HG02840 (cell line): ENCODE results near the gene COL28A1.
"Not testable (repeated sequence)": the region's sequence is repeated elsewhere in the genome, so short reads cannot be mapped to it uniquely, and the experiment has no call there.

Experiments used
- ATAC-seq: cut with Tn5 transposase; IDR thresholded peaks from one replicate; pipeline ENCODE4 v1.9.1; 2021; ENCODE audit warnings: mild to moderate bottlenecking, moderate library complexity, moderate number of reproducible peaks; ENCODE audit not compliant: unreplicated experiment, low FRiP score

COL28A1 gene

DNA sequence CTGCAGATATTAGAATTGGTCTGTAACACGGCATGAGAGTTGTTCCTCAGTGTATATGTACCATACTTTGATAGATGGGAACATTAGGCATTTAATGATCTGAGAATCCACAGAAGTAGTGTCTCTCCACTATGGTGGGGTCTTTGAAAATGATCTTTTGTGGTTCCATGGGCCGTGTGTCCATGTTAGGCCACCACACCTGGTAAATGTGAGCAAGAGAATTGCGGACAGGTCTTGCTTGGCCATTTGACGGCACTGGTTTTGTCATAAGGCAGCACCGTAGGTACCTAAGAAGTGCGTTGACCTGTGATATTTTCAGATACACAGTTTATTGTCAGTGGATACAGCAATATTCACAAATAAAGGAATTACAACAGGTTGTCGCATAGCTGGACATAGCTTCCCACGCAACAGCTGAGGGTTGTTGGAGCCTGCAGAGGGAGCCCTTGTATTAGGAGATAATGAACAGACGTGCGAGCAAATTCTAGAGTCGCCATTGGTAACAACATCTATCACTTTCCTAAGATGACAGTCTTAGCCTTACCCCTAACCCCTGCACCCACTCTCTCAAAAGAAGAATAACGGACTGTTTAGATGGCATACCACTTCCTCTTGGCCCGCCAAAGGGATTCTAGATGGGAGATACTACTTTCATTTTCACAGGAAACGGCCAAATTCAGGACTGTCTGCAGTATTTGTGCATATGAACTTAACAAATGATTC lies 111.4 kb downstream of the COL28A1 start:
- ATAC-seq = peak; percentile 68

DNA sequence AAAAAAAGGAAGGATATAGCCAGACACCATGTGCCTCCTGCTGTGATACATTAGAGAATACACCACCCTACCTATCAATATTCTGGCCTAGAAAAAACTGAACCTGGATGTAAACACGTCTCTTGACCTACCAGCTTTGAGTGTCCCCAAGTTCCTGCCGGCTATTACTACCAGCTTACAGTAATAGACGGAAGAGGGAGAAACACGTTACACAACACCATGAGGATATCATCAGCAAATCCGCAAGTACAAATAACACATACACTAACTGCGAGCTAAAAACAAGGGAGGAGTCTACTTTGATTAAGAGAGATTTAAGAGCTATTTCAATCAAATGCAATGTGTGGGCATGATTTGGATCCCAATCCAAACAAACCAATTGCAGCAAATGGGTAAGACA lies 113.0 kb downstream of the COL28A1 start:
- ATAC-seq = no peak

DNA sequence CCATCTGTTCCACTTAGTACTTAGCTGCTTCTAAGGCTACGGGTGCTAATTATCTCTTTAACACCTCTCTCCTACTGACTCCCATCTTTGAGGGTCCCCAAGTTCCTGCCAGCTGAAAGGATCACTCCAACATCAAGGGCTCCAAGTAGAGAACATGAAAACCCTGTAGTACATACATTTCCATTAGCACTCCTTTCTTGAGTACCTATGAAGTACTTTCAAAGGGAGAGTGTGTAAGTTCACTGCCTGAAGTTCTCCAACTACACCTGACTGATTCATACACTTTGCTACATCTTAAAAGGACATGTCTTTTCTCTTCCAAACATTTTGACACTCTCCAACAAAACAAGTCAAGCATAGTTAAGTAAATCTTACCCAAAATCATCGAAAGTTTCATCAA lies 113.8 kb downstream of the COL28A1 start:
- ATAC-seq = no peak

DNA sequence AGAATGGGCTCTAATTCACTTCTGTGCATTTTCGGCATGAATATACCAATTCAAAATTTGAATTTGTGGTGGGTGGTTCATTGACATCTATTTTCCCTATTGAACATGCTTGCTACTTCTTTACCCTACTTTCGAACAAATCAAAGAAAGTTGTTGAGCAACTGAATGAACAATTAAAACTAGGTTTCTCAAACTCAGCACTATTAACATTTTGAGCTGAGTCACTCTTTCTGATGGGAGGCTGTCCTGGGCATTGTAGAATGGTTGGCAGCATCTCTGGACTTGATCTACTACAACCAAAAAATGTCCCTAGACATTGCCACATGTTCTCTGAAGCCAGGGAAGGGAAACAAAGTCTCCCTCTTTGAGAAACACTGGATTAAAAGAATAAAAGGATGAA lies 116.7 kb downstream of the COL28A1 start:
- ATAC-seq = no peak

DNA sequence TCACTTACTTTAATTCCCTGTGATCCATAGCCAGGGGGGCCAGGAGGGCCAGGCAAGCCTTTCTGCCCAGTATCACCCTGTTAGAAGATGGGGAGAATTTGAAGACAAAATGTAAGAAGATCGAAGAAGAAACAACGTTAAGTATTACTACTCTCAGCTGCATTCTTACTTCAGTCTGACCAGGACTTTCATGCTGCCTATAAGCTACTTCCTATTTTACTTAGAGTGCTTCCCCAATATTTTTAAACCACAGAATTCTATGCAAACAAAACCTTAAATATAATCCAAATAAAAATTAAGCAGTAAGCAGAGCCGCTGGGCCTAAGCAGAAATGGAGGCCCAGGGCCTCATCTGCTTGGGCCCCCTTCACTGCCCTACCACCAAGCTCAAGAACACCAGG lies 117.8 kb downstream of the COL28A1 start:
- ATAC-seq = no peak

DNA sequence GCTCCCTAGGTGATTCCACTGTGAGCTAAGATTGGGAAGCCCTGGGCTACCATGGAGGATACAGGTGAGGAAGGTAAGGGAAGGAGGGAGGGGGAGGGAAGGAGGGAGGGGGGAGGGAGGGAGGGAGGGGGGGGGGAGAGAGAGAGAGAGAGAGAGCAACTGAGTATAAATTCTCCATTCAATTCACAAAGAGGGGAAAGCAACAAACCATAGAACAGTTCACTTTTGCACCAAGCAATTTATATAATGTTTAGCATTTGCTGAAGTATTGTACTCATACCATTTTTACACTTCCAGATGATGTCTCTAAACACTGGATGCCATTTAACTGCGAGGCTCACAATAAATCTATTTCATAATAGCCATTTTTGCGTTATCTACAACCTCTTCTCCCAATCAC lies 118.3 kb downstream of the COL28A1 start:
- no peak for ATAC-seq

DNA sequence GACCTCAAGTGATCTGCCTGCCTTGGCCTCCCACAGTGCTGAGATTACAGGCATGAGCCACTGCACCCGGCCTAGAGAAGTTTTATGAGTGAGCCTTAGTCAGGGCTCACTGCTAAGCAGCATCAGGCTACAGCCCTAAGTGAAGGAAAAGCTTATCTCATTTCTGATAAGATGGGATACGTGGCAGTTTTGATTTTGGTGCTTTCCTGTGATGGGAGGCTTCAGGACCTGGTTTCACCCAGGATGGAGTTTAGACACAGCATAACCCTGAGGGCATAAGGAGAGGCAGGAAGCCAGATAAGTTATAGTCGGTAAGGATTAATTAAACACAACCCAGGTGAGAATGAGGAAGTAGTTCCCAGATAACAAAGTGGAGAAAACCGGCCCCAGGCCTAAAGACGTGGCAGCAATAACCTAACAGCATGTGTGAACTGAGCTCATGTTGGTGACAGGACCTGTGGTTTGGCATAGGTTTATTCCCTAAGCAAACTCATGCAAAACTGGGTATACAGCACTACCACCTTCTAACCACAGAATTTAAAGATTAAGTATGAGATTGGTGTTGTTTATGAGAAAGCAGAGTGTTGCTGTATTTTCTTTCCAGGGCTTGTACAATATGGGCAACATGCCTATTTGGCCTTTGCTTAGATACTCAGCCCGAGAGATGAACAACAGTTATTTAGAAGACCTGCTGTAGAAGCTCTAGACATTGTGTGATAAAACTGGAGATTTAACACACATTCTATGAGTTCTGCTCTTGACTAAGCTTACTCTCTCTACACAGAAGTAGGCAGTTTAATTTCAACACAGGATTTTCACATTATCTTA lies 119.4 kb downstream of the COL28A1 start:
- no peak for ATAC-seq

DNA sequence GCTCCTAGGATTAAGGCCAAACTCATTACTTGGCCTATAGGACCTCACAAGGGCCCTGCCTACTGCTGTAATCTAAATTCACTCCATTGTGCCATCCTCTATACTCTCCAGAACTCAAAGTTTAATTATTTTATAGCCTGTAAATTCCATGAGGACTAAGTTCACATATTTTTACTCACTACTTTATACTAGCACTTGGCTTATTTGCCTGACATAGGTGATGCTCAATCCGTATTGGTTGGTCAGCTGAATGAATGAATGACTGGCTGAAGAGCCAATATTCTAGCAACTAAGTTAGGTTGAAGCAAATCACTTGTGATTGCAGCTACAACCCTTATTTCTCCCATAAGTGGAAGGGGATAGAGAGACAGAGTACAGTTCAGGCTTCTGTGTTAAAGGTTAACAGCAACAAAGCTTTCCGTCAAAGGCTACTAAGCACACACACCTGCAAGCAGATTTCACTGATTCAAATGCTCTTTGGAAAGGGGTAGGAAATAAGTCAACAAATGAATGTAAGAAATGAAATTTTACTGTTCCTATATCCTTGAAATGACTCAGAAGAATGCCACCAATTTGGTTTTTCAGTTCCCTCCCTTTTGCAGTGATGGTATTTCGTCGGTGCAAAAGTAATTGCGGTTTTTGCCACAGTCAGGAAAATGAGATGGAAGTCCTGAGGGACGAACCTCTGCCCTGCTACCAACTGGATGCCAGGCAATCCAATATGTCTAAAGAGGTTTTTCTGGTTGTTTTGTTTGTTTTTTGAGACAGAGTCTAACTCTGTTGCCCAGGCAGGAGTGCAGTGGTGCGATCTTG lies 120.7 kb downstream of the COL28A1 start:
- no peak for ATAC-seq

DNA sequence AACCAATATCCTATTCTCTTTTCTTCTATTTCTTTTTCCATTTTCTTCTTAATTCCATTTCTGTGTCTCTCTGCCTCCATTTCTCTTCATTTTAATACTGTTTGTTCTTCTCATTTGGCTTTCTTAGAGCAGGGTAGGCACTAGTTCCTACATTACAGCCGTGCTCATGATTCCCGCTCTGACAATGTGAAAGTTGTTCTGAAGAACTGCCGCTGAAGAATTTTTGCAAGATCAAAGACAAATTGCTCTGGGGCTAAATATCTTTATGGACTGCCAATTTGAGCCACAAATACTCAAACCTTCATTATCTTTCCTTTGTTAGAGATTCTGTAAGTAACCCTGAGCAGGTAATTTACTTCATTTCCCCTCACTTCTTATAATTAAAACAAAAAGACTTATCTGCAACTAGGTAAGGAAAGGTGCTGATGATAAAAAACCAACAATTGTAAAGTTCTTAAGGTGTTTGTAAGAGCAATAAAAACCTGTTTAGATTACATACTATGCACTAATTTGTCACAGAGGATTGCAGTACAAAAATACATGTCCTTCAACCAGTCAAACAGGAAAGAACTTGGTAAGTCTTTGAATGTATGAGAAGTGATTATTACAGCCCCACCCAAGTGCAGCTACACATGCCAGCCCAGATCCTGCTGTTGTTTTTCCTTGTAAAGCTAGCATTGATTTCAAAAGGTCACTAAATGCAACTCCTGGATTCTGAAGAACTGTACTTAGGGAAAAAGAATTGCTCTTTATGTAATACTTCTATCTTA lies 127.5 kb downstream of the COL28A1 start:
- ATAC-seq = no peak

DNA sequence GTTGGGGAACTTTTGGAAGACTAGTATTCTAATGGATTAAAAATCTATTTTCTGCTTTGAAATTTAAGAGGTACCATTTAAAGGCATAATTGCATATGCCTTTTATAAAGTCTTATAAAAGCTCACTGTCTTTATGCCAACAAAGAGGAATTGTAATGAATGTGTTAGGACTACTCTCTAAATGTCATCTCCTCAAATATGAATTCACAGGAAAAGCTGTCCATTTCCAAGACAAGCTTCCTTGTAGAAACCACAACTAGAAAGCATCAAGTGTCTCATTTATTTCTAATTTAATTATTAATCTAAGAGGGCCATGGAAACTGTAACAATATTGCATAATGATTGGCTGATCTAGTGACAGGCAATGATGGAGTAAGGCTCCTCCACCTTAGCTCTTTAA lies 130.2 kb downstream of the COL28A1 start:
- no peak for ATAC-seq

DNA sequence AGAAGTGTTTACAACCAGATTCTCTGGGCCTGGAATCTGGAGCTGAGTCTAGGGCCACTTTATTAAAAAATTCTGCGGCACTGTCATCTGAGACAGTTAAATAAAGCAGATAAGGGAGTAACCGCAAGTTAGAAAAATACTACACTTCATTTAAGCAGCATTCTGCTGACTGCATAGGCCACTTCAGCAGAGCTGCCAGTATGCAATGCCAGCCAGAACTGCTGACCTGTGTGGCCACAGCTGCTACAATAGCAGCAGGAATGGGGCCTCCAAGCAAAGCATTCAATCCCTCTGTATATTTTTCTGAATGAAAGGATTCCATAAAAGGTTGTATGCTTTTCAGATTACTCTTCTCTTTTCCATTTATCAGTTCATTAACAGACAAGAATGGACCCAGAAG lies 136.0 kb downstream of the COL28A1 start:
- no peak for ATAC-seq

DNA sequence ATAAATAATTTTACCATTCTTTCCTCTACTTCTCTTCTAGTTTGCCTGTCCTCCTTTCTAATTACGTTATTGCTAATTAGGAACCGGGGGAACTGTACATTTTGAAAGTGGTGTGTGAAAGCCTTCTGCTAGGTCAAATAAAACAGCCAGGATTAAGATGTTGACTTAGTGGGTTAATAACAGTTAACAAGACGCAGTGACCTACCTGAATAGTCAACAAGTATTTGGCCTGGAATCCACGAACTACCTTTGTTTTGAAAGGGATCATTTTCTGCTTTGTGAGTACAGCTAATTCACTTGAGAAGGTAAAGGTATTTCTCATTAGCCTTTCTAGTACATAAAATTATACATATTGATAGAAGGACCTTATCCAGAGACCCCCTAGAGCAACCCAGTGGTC lies 139.9 kb downstream of the COL28A1 start:
- no peak for ATAC-seq

DNA sequence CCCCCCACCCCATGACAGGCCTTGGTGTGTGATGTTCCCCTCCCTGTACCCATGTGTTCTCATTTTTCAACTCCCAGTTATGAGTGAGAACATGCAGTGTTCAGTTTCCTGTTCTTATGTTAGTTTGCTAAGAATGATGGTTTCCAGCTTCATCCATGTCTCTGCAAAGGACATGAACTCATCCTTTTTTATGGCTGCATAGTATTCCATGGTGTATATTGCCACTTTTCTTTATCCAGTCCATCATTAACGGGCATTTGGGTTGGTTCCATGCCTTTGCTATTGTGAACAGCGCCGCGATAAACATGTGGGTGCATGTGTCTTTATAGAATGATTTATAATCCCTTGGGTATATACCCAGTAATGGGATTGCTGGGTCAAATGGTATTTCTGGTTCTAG lies 147.5 kb downstream of the COL28A1 start:
- ATAC-seq = not testable (repeated sequence)

DNA sequence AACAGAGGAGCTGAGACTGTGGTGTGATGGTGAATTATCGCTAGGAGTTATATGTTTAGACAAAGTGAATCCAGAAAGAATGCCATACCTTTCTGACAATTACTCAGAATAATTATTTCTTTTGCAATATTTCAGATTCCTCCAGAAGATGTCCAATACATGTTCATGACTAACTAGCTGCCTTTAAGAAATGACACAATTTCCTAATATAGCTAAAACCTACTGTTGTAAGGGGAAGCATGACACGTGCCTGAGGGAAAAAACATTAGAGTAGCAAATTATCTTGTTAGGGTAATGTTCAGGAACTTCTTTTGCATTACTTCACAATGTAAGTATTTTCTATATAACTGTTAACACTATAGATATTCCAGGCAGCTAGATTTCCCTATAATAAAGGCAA lies 150.3 kb downstream of the COL28A1 start:
- no peak for ATAC-seq

DNA sequence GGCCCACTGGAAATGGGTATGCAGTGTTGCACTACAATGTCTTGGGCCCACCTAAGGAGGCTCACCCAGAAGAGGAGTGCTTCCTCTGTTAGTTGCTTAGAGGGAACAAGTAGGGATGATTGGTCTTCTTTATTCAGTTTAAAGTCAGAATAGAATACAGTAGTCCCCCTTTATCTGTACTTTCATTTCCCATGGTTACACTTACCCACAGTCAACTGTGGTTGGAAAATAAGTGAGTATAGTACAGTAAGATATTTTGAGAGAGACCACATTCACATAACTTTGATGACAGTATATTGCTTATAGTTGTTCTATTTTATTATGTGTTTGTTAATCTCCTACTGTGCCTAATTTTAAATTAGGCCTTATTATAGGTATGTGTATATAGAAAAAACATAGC lies 151.4 kb downstream of the COL28A1 start:
- ATAC-seq = no peak

DNA sequence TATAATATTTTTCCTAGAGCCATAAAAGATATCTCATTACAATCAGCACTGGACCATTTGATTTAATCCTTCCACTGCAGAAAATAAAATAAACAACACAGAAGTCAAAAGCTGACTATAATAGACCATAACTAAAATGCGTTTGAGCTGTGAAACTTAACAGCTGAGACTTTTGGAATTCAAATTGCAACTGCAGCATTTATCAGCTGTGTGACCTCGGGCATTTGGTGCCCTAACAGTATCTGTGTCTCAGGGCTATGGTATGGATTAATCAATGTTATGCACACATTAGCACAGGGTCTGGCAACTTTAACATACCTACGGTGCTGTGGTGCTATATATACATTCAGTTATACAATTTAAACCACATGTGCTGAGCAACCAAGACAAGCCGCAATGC lies 160.1 kb downstream of the COL28A1 start:
- ATAC-seq = no peak

DNA sequence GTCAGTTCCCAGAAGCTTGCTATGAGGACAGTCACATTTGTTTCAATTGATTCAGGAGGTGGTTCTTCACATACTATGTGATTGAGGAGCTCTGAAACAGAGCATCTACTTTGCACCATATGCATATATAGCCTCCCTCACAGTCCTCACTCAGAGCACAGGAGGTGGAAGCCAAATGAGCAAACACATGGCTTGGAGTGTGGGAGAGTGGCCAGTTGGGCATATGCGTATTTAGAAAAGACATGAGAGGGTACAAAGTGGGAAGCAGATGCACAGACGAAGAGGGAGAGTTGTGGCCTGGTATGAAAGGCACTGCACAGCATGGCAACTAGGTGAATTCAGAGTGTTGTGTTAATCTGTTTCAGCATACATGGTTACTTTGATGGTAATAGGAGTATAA lies 165.6 kb downstream of the COL28A1 start:
- ATAC-seq = no peak

DNA sequence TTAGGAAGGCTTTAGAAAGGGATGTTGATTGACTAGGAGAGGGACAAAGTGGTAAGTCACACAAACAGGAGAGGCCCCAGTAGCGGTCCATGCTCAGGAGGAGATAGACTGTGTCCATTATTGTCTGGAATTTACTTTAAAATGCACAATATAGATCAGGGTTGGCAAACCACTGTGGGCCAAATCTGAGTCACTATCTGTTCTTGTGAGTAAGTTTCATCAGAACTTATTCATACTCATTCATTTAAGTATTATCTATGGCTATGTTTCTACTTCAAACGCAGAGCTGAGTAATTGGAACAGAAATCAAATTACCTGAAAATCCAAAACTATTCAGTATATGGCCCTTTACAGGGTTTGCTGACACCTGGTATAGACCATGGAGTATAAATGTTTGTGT lies 166.5 kb downstream of the COL28A1 start:
- no peak for ATAC-seq

DNA sequence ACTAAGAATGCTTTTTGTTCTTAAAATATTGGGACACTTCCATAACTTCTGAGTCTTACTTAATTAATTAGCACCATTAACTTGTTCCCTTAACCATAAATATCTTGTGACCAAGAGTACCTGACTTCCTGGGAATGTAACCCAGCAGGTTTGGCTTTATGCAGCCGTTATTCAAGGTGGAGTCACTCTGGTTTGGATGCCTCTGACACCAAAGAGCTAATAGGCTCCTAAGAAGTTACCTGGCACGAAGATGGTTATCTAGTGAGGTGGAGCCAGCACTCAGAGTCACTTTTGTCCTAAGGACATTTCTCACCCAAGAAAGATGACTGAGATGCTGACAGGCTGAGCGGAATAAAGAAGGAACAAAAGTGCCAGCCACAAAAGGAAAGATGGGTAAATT lies 181.0 kb downstream of the COL28A1 start:
- ATAC-seq = no peak

DNA sequence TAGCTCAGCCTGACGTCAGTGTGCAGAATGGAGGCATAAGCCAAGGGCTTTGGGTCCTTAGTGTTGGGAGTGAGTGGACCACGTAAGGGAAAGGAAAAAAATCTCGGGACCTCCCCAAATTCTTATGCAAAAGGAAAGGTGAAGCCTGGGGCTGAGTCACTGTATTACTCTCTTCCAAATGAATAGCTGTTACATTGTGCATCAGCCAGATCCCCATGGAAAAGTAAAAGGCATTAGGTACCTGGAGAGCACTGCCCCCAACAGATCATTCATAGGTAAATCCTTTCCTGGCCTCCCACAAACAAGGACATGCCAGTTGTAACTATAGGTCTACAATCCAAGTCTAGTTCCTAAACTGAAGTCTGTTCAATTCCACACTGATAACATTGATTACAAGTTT lies 182.8 kb downstream of the COL28A1 start:
- no peak for ATAC-seq
